Ammon's horn (tissue), 1 donor: Measurements from ENCODE around the gene KCNH6.

ENCODE experiments used
- DNase-seq: peaks from one replicate; pipeline ENCODE4 v3.0.0-alpha.2; 2016; ENCODE audit warnings: low spot score

KCNH6 gene, protein sequence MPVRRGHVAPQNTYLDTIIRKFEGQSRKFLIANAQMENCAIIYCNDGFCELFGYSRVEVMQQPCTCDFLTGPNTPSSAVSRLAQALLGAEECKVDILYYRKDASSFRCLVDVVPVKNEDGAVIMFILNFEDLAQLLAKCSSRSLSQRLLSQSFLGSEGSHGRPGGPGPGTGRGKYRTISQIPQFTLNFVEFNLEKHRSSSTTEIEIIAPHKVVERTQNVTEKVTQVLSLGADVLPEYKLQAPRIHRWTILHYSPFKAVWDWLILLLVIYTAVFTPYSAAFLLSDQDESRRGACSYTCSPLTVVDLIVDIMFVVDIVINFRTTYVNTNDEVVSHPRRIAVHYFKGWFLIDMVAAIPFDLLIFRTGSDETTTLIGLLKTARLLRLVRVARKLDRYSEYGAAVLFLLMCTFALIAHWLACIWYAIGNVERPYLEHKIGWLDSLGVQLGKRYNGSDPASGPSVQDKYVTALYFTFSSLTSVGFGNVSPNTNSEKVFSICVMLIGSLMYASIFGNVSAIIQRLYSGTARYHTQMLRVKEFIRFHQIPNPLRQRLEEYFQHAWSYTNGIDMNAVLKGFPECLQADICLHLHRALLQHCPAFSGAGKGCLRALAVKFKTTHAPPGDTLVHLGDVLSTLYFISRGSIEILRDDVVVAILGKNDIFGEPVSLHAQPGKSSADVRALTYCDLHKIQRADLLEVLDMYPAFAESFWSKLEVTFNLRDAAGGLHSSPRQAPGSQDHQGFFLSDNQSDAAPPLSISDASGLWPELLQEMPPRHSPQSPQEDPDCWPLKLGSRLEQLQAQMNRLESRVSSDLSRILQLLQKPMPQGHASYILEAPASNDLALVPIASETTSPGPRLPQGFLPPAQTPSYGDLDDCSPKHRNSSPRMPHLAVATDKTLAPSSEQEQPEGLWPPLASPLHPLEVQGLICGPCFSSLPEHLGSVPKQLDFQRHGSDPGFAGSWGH

DNA sequence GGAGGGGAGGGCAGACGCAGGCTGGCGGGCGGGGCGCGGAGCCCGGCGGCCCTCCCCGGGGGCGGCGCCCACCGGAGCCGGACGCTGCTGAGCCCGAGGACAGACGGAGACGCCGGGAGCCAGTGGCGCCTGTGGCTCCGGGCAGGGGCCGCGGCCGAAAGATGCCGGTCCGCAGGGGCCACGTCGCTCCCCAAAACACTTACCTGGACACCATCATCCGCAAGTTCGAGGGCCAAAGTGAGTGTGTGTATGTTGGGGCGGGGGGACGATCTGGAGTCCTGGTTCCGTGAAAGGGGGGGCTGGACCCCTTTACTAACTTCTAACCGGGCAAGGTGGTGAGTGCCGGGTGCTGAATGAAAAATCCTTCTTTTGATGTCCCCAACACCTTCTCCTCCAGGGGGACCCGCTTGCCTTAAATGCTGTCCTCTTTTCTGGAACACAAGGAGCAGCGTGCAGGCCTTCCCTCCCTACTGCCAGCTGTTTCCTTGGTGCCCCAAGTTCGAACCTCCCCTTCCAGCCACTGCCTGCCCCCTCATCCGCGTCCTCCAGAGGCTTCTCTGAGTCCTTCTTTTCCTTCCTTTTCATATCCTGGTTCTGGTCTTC lies at the start of gene KCNH6:
TSS of gene KCNH6 (plus strand) at position 106 of the 603 bp plus-strand sequence. CDS start at position 162, 56 bp downstream.
- no peak for DNase-seq

DNA sequence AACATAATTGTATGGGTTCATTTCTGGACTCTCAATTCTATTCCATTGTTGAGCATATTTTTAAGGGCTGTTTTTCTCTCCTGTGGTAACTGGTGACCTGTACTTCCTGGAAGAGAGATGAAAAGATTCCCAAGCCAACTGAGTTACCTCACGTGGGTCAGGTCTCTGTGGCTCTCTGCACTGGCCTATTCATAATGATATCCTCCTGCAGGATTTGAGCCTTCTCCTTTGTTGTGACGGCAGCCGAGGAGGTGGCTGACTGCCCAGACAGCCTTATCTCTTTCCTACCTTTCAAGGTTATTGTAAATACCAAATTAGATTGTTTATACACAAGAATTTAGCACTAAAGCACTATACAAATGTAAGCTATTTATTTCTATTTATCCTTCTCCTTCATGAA lies 49.0 kb upstream of the KCNH6 start:
- DNase-seq, result no peak

DNA sequence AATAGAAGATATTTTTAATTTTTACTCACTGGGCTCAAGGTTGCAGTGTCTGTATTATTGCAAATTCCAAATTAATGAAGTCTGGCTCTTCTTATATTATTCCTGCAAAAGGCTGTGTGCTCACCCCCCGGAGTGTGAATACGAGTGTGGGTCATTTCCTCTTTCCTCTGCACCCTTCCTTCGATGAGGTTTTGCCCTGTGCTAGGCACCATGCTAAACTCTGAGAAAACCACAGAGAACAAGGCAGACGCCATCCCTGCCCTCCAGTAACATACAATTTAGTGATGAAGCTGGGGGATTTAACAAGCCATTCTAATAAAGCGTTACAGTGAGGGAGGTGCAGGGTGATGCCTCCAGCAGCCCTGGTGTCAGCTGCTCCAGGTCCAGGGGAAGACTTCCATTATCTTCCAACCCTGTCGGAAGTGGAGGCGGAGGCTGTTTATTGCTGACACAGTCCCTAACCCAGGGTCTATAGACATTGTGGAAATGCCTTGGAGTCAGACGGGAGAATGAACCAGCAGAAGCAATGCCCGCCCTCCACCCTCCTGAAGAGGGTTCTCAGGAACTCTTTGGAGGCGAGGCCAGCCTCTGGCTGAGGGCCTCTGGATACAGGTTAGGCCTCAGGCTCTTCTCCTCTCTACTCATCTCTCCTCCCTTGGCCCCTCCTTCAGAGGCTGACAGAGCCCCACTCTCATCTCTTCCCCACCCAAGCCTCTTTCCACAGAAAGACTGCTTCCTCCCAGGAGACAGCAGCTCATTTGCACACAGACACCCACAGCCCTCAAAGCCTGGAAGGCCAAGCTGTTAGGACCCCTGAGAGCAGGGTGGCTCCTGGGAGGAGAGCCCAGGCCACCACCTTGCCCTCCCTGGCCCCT lies 48.3 kb upstream of the KCNH6 start:
- DNase-seq, result no peak

DNA sequence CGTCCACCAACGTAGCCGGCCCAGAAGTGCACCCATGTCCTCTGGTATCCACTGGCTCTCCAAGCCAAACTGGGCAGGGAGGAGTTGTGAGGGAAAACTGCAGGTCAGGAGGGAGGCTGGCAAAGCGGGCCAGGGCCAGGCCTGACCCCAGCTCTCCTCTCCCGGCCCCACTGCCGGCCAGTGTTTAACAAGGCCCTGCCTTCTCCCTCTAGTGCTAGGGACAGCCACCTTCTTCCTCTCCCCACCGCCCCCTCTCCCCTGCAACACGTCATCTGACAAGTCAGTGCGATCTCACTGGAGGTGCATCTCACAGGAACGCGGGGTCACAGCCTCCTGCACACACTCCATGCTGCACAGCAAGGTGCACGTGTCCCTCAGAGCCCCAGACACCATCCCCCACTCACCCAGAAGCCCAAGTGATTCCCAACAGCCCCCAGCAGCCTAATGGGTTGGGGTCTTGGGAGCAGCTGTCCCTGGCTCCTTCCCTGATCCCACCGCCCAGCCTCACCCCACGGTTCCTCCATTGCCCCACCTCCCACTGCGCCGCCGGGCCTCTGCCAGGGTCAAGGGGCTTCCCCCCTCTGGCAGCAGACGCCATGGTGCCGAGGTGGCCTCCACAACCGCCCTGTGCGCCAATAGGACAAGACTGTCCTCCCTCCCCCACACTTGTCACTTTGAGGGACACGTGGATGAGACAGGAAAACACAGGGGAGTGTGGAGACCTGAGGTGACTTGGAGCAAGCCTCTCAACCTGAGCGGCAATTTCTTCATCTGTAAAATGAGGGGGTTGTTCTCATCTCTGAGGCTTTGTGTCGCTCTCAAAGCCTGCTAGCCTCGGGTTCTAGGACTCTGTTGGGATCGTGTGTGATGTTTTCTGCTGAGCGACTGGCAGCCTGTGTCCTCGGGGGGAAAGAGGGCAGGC lies 47.4 kb upstream of the KCNH6 start:
- DNase-seq, result no peak

DNA sequence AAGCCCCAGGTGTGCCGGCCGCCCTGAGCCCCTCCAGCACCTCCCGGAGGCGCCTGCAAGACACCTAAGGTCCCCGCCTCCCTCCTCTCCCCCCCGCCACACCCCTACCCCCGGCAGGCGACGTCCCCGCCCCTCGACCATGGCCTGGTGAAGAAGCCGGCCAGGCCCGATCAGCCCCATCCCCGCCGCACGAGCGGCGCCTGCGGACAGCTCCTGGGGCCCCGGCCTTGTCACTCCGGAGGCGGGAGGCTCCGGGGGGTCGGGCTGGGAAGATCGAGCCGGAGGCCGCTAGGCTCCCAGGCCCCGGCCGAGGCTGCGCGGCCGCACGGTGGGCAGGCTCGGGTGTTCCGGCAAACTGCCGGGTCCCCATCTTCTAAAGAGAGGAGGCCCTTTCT lies 46.7 kb upstream of the KCNH6 start:
- no peak for DNase-seq

DNA sequence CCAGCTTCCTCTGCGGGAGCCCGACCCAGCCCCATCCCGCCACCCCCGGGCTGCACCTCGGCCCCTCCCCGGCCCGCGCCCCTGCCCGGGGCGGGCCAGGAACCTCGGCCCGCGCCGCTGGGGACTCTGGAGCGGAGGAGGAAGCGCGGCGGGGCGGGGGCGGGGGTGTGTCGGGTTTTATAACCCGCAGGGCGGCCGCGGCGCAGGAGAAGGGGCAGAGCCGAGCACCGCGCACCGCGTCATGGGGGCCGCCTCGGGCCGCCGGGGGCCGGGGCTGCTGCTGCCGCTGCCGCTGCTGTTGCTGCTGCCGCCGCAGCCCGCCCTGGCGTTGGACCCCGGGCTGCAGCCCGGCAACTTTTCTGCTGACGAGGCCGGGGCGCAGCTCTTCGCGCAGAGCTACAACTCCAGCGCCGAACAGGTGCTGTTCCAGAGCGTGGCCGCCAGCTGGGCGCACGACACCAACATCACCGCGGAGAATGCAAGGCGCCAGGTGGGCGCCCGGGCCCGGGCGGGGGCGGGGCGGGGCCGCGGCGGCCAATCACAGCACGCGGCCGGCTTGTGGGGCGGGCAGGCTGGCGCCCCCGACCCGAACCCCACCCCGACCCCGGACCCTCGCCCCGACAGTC lies 46.2 kb upstream of the KCNH6 start, which contains the start of gene ACE:
TSS of gene ACE (plus strand) at position 208 of the 626 bp plus-strand sequence. CDS start at position 242, 34 bp downstream.
- DNase-seq, result no peak

DNA sequence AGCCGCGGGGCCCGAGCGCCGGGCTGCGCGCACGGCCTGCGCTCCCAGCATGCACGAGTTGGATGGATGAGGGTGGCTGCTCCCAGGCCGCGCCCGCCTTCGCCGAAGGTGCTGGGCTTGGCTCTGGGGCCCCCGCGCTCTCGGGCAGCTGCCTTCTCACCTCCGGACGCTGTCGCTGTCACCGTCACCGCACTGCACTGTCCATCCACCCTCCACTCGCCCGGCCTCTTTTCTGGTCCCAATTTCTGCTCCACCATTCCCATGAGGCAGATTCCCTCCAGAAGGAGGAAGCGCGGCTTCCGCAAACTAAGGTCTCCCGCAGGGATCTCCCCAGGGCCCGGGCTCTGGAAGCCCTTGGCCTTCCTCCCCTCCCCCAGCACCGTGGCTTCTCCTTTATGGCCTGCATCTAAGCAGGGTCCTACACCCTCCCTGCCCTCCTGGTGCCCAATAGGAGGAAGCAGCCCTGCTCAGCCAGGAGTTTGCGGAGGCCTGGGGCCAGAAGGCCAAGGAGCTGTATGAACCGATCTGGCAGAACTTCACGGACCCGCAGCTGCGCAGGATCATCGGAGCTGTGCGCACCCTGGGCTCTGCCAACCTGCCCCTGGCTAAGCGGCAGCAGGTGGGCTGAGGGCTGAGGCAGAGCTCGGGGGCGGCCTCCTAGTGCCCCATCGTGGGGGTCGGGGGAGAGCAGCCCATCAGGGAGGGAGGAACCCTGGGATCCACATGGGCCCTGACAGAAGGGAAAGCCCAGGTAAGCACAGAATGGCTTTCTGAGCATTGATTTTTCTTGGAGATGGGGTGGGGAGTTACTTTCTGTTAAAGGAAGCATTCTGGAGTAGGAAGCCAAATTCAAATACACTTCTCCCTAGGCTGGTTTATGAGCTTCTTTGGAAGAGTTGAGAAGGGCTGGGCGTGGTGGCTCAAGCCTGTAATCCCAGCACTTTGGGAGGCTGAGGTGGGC lies 45.4 kb upstream of the KCNH6 start:
- no peak for DNase-seq

DNA sequence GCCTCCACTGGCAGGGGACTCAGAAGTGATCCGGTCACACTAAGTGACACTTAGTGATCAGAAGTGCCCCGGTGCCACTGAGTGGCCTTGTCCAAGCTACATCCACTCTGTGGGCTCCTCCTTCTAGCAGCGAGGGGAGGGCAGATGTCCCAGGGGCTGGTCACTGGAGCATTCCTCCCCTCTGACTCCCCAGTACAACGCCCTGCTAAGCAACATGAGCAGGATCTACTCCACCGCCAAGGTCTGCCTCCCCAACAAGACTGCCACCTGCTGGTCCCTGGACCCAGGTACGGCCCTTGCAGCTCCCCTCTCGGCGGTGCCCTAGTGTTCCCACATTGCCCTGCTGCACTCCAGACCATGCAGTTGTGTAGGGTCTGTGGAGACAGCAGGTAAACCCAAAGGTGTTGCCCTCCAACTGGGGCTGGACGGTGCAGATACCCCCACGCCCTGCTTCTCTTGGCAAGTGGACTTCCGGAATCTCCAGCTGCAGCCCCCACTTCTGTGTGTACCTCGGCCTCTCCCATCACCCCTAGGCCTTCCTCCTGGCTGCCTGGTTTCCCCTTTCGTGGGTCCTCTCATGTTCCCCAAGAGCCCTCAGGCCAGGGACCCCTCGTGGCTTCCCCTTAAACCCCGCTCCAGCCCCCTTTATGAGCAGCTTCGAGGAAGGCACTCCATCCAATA lies 44.2 kb upstream of the KCNH6 start:
- peak; percentile 75 for DNase-seq

DNA sequence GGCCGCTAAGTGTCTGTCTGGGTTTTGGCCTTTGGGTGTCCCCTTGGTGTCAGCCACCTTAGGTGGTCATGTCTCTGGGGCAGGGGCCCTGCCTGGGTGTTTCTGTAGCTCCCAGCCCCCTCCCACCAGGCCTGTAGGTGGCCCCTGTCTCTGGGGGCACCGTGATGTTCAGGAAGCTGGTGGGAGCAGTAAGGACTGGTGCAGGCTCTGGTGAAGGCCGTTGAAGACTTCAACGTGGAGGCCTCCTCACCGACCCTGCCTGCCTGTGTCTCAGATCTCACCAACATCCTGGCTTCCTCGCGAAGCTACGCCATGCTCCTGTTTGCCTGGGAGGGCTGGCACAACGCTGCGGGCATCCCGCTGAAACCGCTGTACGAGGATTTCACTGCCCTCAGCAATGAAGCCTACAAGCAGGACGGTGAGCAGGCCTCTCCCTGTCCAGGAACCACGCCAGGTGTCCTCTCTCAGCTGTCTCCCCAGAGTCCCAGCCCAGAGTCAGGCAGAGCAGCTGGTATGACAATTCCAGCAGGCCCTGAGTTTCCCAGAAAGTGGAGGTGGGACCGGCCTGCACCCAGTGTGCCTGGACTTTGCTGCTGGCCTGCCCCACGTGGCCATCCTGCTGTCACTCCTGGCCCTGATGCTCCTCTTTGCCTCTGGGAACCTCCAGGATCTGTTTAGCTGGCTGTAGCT lies 43.5 kb upstream of the KCNH6 start:
- no peak for DNase-seq

DNA sequence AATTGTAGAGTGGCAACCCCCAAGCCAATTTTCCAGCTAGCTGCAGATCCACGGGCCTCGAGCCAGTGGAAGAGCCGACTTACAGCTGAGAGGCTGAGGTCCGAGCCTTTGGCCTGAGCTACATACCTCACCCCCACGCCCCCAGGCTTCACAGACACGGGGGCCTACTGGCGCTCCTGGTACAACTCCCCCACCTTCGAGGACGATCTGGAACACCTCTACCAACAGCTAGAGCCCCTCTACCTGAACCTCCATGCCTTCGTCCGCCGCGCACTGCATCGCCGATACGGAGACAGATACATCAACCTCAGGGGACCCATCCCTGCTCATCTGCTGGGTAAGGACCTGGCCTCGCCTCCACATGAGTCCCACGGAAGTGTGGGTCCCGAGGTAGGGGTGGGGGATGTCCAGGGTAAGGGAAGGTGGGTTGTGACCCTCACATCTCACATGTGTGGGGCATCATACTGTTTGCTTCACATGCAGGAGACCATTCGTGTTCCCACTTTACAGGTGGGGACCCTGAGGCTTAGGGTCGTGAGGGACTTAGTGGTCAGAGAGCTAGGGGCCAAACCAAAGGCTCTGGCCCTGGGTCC lies 42.9 kb upstream of the KCNH6 start:
- no peak for DNase-seq

DNA sequence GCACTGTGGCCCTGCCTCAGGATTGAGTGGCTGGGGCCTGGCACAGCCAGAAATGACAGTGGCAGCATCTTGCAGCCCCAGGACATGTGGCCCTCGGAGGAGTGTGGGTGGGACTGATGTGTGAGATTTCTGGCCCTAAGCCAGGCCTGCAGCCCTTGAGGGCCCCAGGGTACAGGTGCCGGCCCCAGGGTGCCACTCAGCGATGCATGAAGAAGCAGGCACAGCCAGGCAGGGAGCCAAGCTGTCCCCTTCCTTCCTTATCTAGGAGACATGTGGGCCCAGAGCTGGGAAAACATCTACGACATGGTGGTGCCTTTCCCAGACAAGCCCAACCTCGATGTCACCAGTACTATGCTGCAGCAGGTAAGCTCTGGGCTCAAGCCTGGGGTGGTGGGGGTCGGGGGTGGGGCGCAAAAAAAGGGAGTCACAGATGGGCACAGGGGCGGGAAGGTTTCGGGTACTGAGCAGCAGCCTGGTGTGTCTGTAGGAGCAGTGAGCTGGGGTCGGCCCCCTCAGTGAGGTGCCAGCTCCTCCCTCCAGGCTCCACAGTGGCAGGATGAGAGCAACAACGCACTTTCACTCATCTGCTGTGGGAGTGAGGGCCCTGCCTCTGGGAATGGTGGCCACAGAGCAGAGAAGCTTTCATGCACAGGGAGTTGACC lies 42.2 kb upstream of the KCNH6 start:
- DNase-seq, result no peak

DNA sequence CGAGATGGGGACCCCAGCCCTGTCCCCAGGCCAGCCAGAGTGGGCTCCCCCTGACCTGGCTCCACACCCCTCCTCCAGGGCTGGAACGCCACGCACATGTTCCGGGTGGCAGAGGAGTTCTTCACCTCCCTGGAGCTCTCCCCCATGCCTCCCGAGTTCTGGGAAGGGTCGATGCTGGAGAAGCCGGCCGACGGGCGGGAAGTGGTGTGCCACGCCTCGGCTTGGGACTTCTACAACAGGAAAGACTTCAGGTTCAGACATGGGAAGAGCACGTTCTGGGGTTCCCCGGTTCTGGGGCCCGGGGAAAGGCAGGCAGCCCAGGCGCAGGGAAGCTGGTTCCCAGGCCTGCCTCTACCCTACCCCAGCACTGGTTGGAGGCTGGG lies 41.7 kb upstream of the KCNH6 start:
- no peak for DNase-seq

DNA sequence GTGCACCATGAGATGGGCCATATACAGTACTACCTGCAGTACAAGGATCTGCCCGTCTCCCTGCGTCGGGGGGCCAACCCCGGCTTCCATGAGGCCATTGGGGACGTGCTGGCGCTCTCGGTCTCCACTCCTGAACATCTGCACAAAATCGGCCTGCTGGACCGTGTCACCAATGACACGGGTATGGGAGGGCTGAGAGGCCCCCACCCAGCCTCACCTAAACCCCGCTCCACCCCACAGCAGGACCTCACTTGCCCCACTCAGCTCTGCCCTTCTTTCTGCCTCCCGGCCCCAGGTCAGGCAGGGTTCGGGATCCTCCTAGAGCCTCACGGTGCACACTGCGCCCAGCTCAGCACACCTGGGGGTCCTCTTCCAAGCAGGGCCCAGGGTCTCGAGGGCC lies 40.6 kb upstream of the KCNH6 start:
- DNase-seq, result no peak

DNA sequence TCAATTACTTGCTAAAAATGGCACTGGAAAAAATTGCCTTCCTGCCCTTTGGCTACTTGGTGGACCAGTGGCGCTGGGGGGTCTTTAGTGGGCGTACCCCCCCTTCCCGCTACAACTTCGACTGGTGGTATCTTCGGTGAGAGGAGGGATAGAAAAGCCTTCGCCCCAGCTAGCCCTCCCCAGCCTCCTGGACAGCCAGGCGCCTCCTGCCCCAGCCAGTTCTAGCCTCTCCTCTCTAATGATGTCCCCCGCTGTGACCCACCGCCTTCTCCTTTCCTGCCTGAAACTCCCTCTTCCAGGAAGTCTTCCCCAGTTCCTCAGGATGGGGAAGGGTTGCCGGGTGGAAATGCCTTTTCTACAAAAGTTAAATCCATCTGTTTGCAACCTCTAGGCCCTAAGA lies 40.1 kb upstream of the KCNH6 start:
- DNase-seq, result no peak

DNA sequence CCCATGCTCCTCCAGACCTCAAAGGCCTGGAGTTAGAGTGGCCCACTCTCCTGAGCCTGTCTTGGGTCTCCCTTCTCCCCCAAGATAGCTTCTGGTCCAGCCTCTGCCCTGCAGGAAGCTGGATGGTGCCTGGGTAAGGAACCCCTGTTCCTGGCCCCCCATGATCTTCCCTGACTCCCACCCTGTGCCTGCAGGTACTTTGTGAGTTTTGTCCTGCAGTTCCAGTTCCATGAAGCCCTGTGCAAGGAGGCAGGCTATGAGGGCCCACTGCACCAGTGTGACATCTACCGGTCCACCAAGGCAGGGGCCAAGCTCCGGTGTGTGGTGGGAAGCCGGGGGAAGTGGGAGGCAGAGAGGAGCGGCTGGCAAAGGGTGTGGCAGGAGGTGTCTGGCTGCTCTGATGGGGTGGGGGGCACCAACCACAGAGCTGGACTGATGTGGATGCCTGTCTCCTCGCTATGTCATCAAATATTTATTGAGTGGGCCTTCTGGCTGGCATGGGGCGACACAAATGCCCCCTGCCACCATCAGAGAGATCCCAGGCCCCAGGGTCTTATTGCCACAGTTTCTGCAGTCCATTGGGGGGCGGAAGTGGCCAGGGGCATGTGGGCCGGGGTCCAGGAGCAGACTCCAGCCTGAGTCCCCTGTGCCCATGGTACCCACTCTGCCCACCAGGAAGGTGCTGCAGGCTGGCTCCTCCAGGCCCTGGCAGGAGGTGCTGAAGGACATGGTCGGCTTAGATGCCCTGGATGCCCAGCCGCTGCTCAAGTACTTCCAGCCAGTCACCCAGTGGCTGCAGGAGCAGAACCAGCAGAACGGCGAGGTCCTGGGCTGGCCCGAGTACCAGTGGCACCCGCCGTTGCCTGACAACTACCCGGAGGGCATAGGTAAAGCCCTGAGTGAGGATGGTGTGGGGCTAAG lies 39.2 kb upstream of the KCNH6 start:
- DNase-seq, result no peak
